AG10803 (cell line): ENCODE results near the gene MYL11.
"Not testable (repeated sequence)": the region's sequence is repeated elsewhere in the genome, so short reads cannot be mapped to it uniquely, and the experiment has no call there.

Experiments used
- DNase-seq: peaks from one replicate; pipeline ENCODE4 v3.0.0; 2010; ENCODE audit warnings: low read depth
- H3K4me3 ChIP-seq: 2 replicates; pipeline ENCODE4 v1.5.1; 2011; ENCODE audit warnings: mild to moderate bottlenecking, low read length, control low read depth
- CTCF ChIP-seq: conservative IDR thresholded peaks from 2 replicates; pipeline ENCODE4 v1.5.1; 2011; ENCODE audit warnings: mild to moderate bottlenecking, low read length, control low read depth, inconsistent platforms

The MYL11 gene

DNA sequence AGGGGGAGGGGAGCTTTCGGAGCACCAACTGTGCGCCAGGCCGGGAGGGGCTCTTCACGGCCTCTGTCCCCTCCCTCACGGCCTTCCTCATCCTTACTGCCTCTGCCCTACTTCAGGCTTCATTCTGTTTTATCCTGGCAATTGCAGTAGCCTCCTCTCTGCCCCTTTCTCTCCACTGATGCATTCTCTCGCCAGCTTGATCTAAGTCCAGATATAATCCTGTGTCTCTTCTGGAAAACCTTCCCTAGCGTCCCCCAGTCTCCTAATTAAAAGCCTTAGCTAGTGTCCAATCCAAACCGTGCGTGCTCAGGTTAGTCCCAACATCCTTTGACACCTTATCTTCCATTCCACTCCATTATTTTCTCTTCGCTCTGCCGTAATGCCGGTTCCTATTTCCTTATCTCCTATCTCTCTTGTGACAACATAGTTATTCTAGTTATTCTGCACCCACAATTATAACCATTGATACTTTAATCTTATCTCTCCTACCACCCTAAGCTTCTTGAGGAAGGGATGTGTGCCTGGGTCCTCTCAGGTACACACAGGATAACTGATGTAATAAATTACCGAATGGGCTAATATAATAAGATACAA, 21.5 kb downstream of the MYL11 start:
- peak overlapping the region; percentile 82 for H3K4me3 ChIP-seq
- DNase-seq, result no peak
- TF ChIP-seq CTCF, result no peak

- DNase-seq, H3K4me3 ChIP-seq: not testable (repeated sequence)
Measured at GRCh38 chr16:30396627-30397026, 22.0 kb downstream of the MYL11 start.

DNA sequence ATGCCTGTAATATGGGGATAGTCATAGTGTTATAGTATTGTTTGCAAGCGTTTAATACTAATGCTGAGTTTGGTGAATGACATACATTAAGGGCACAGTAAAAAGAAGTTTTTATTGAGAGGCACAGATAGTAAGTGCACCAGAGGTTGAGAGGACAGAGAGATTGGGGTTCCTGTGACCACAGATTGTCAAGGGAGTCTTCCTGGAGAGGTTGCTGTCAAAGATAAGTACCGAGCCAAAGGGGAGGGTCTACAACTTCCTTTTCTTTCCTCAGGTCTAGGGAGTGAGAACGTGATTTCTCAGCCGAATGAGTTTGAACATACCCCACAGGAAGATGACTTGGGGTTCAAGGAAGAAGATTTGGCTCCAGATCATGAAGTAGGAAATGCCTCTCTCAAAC, 22.5 kb downstream of the MYL11 start:
- H3K4me3 ChIP-seq, result no peak overlapping the region
- DNase-seq, result no peak
- TF ChIP-seq CTCF, result no peak

DNA sequence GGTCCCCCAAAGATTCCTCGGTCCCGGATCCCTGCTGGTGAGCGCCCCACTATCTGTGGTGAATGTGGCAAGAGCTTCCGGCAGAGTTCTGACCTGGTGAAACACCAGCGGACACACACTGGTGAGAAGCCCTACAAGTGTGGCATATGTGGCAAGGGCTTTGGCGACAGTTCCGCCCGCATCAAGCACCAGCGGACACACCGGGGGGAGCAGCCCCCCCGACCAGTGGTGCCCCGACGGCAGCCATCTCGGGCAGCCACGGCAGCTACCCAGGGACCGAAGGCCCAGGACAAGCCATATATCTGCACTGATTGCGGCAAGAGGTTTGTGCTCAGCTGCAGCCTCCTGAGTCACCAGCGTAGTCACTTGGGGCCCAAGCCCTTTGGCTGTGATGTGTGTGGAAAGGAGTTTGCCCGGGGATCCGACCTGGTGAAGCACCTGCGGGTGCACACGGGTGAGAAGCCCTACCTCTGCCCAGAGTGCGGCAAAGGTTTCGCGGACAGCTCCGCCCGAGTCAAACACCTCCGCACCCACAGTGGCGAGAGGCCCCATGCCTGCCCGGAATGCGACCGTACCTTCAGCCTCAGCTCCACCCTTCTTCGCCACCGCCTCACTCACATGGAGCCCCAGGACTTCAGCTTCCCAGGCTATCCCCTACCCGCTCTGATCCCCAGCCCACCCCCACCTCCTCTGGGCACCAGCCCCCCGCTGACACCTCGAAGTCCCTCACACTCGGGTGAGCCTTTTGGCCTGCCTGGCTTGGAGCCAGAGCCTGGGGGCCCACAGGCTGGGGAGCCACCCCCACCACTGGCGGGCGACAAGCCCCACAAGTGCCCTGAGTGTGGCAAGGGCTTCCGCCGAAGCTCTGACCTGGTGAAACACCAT, 23.4 kb downstream of the MYL11 start:
- DNase-seq, result no peak
- no peak overlapping the region for H3K4me3 ChIP-seq
- TF ChIP-seq CTCF, result no peak

- no peak for TF ChIP-seq CTCF
- no peak for DNase-seq
- no peak overlapping the region for H3K4me3 ChIP-seq
Measured at GRCh38 chr16:30398661-30399434, 24.2 kb downstream of the MYL11 start.

DNA sequence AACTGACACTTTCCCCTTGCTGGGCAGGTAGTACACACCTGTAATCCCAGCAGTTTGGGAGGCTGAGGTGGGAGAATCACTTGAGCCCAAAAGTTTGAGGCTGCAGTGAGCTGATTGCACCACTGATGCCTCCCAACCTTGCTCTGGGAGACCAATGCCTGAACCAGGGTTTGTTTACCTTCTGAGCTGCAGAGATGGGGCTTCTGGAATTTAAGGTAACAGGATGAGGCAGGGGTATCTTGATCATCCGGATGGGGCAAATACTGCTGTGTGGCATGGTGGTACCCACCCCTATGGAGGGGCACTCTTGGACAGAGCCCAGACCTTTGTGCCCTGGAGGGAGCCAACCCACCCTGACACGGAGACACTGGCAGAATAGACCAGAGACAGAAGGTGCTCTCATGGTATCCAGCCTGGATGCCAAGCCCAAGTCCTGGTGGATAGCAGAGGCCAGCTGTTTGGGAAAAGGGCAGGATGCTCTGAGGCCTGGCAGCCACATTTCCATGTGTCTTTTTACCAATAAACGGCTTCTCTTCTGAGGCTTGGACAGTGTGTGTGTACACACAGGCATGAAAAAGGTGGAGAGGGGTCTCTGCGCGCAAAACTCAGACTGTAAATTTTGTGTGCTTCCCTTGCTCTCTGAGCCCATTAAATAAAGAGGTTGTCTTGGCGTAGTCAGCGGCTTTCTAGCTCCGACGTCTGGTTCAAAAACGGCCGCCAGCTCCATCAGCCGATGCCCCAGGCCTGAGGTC, 25.0 kb downstream of the MYL11 start:
- TF ChIP-seq CTCF, result no peak
- peak overlapping the region; percentile 75 for H3K4me3 ChIP-seq
- no peak for DNase-seq
